Activated CD8-positive, alpha-beta T cell treated with anti-CD3 and anti-CD28 coated beads, Interleukin-2, amount 10 ng/mL, durations not matched to agents 7 days and 5 days (primary cell): ENCODE results near the gene INHBC. TPM values are rescaled to one million over a fixed set of nuclear protein-coding genes. Genes with fewer than 3 reads are reported as not detected.
"Not testable (repeated sequence)": the region's sequence is repeated elsewhere in the genome, so short reads cannot be mapped to it uniquely, and the experiment has no call there.

Experiments
- ATAC-seq: fragments of 150-1000 bp; cut with Tn5 transposase; one replicate; pipeline ENCODE4 v1.10.0; 2021; ENCODE audit warnings: moderate library complexity
- CTCF ChIA-PET: fragments of 350-600 bp; sonication (Branson Sonifier 250); formaldehyde crosslinking; loops from one replicate; lab custom pipeline; 2021; ENCODE audit warnings: antibody characterized with exemption; lab: Charles Lee
- POLR2A ChIA-PET: fragments of 350-600 bp; sonication (Branson Sonifier 250); formaldehyde crosslinking; loops from one replicate; lab custom pipeline; 2021; ENCODE audit warnings: antibody characterized with exemption; lab: Charles Lee
- DNase-seq: peaks from one replicate; pipeline ENCODE4 v3.0.0-alpha.2; 2020
- H3K27ac Mint-ChIP-seq: one replicate; pipeline ENCODE4 v1.8.0; 2021; ENCODE audit warnings: mild to moderate bottlenecking, mixed read lengths
- H3K27me3 Mint-ChIP-seq: one replicate; pipeline ENCODE4 v1.8.0; 2021; ENCODE audit warnings: low read depth, mixed read lengths
- H3K36me3 Mint-ChIP-seq: one replicate; pipeline ENCODE4 v1.8.0; 2021; ENCODE audit warnings: low read depth, mixed read lengths
- H3K4me1 Mint-ChIP-seq: one replicate; pipeline ENCODE4 v1.8.0; 2021; ENCODE audit warnings: low read depth, mixed read lengths
- H3K4me3 Mint-ChIP-seq: one replicate; pipeline ENCODE4 v1.8.0; 2021; ENCODE audit warnings: mild to moderate bottlenecking, mixed read lengths
- H3K9me3 Mint-ChIP-seq: one replicate; pipeline ENCODE4 v1.8.0; 2022; ENCODE audit warnings: mixed read lengths; ENCODE audit not compliant: insufficient read depth
- total RNA-seq, 2 experiments: library from RNA; stranded (reverse); gene quantifications; one replicate each; pipeline ENCODE4 v1.2.3, GENCODE V29; 2021

The INHBC gene
- total RNA-seq, 2 experiments from 2014 or later = not detected

DNA sequence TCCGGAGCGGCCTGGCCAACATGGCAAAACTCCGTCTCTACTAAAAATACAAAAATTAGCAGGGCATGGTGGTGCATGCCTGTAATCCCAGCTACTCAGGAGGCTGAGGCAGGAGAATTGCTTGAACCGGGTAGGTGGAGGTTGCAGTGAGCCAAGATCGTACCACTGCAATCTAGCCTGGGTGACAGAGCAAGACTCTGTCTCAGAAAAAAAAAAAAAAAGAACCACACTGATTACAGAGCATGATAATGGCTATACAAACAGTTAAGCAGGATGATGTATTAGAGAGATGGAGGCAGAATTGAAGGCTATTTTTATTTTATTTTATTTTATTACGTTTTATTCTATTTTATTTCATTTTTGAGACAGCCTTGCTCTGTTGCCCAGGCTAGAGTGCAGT lies 9.8 kb downstream of the INHBC start:
- H3K4me3 Mint-ChIP-seq, DNase-seq, ATAC-seq, H3K9me3 Mint-ChIP-seq, H3K27me3 Mint-ChIP-seq, POLR2A ChIA-PET, H3K36me3 Mint-ChIP-seq, H3K4me1 Mint-ChIP-seq, H3K27ac Mint-ChIP-seq: not testable (repeated sequence)
- CTCF ChIA-PET = interaction anchor here (1.1 to 7.0 kb wide), 4 partner anchors 10 to 18 kb away, joined by 3 to 40 read pairs (median 11); partner anchors contain the start of gene GLI1

DNA sequence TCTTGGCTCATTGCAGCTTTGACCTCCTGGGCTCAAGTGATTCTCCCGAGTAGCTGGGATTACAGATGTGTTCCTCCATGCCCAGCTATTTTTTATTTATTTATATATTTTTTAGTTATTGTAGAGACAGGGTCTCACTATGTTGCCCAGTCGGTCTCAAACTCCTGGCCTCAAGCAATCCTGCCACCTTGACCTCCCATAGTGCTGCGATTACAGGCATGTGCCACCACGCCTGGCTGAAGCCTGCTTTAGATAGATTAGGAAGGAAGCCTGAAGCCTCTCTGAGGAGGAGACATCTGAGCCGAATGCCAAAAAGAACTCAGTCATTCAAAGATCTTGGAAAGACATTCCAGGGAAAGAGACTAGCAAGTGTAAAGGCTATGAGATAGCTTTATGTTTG lies 10.2 kb downstream of the INHBC start:
- ATAC-seq (no peak), DNase-seq (no peak)
- Mint-ChIP-seq H3K9me3 (peaks cover 4% of the 10 kb centered on the region), H3K4me1 (no peaks in the 10 kb centered on the region), H3K27ac (no peak overlapping the region), H3K27me3 (peaks cover 6% of the 10 kb centered on the region), H3K36me3 (peaks cover 3% of the 10 kb centered on the region), H3K4me3 (no peak overlapping the region)
- ChIA-PET POLR2A (no interaction called here), CTCF (interaction anchor here (1.1 to 7.0 kb wide), 4 partner anchors 9 to 18 kb away, joined by 3 to 40 read pairs (median 11); partner anchors contain the start of gene GLI1)

DNA sequence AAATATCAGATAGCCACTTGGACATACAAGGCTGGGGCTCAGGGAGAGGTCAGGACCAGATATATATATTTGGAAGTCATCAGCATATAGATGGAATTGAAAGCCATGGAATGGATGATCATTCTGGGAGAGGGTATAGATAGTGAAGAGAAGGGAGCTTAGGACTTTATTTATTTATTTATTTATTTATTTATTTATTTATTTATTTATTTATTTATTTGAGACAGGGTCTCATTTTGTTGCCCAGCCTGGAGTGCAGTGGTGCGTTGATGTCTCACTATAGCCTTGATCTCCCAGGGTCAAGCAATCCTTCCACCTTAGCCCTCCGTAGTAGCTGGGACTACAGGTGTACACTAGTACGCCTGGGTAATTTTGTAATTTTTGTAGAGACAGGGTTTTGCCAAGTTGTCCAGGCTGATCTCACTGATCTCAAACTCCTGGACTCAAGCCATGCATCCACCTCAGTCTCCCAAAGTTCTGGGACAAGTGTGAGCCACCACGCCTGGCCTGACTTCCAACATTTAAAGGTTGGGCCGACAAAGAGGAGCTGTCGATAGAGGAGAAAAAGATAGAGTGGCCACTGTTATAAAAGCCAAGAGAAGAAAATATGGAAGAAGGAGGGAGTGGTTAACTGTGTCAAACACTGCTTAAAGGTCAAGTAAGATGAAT lies 11.8 kb downstream of the INHBC start:
- ChIA-PET POLR2A (no interaction called here), CTCF (interaction anchor here (1.4 to 7.0 kb wide), 3 partner anchors 9 to 138 kb away, joined by 5 to 40 read pairs (median 17); partner anchors contain the start of gene GLI1)
- H3K27me3 Mint-ChIP-seq = no peaks in the 10 kb centered on the region
- ATAC-seq (no peak), DNase-seq (no peak)
- H3K4me1 Mint-ChIP-seq = no peaks in the 10 kb centered on the region
- H3K4me3 Mint-ChIP-seq = no peak overlapping the region
- H3K27ac Mint-ChIP-seq = no peak overlapping the region
- peaks cover 3% of the 10 kb centered on the region for H3K36me3 Mint-ChIP-seq
- H3K9me3 Mint-ChIP-seq = peaks cover 4% of the 10 kb centered on the region

DNA sequence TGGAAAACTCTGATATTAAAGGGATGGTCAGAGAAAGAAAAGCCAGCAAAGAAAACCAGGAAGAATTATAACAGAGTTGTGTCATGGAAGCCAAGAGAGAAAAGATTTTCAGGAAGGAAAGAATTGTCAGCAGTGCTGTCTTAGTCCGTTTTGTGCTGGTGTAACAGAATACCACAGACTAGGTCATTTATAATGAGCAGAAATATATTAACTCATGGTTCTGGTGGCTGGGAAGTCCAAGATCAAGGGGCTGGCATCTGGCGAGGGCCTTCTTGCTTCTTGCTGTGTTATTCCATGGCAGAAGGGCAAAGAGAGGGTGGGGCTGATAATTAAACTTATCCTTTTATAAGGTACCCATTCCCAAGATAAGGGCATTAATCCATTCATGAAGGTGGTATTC lies 14.1 kb downstream of the INHBC start:
- H3K27ac Mint-ChIP-seq = no peak overlapping the region
- DNase-seq (no peak), ATAC-seq (no peak)
- peaks cover 7% of the 10 kb centered on the region for H3K4me1 Mint-ChIP-seq
- no peaks in the 10 kb centered on the region for H3K27me3 Mint-ChIP-seq
- no peaks in the 10 kb centered on the region for H3K9me3 Mint-ChIP-seq
- POLR2A ChIA-PET = interaction anchor here (0.6 kb wide), 1 partner anchor 18 kb away, joined by 3 read pairs; no protein-coding TSS in a partner anchor
- H3K4me3 Mint-ChIP-seq = no peak overlapping the region
- no peaks in the 10 kb centered on the region for H3K36me3 Mint-ChIP-seq
- CTCF ChIA-PET = interaction anchor here (7.0 kb wide), 1 partner anchor 10 kb away, joined by 40 read pairs; the partner anchor contains the start of gene GLI1

DNA sequence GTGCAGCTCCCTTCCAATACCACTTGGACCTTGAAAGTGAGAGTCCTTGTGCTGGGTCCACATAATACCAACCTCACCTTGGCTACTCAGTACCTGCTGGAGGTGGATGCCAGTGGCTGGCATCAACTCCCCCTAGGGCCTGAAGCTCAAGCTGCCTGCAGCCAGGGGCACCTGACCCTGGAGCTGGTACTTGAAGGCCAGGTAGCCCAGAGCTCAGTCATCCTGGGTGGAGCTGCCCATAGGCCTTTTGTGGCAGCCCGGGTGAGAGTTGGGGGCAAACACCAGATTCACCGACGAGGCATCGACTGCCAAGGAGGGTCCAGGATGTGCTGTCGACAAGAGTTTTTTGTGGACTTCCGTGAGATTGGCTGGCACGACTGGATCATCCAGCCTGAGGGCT lies 14.8 kb downstream of the INHBC start:
- H3K36me3 Mint-ChIP-seq = no peaks in the 10 kb centered on the region
- DNase-seq (no peak), ATAC-seq (no peak)
- H3K27me3 Mint-ChIP-seq = no peaks in the 10 kb centered on the region
- CTCF ChIA-PET = interaction anchor here (7.0 kb wide), 1 partner anchor 9 kb away, joined by 40 read pairs; the partner anchor contains the start of gene GLI1
- POLR2A ChIA-PET = interaction anchor here (0.6 kb wide), 1 partner anchor 19 kb away, joined by 3 read pairs; no protein-coding TSS in a partner anchor
- peaks cover 7% of the 10 kb centered on the region for H3K4me1 Mint-ChIP-seq
- no peak overlapping the region for H3K4me3 Mint-ChIP-seq
- no peaks in the 10 kb centered on the region for H3K9me3 Mint-ChIP-seq
- H3K27ac Mint-ChIP-seq = no peak overlapping the region

DNA sequence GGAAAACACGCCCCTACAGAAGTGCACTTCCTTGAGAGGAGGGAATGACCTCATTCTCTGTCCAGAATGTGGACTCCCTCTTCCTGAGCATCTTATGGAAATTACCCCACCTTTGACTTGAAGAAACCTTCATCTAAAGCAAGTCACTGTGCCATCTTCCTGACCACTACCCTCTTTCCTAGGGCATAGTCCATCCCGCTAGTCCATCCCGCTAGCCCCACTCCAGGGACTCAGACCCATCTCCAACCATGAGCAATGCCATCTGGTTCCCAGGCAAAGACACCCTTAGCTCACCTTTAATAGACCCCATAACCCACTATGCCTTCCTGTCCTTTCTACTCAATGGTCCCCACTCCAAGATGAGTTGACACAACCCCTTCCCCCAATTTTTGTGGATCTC lies 15.5 kb downstream of the INHBC start:
- H3K4me3 Mint-ChIP-seq = no peak overlapping the region

DNA sequence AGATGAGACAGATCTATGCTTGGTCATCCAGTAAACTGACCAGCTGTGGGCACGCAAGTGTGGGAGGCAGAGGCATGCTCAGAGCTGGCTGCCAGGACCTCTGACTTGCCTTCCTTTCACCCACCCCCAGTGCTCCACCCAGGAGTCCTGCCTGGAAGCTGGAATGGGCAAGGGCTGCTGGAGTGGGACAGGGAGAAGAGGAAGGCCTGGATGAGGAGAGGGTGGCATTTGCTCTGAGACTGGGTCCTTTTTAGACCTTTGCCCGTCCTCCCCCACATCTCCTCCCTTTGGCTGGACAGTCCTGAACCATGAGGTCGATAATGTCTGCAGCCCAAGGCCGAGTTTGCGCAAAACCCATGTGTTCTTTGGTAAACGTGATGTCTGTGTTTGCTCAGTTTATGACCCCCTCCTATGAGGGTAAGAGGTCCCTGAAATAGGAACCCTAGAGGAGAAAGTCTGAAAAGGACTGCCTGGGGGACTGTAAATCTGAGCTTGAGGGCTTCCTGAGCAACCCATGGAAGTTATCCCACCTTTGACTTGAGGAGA lies 16.7 kb downstream of the INHBC start:
- no peak for DNase-seq
- no peak for ATAC-seq
- no peak overlapping the region for H3K27ac Mint-ChIP-seq
- no peak overlapping the region for H3K4me3 Mint-ChIP-seq
- no peaks in the 10 kb centered on the region for H3K9me3 Mint-ChIP-seq
- CTCF ChIA-PET = interaction anchor here (1.0 to 7.1 kb wide), 9 partner anchors 19 to 268 kb away, joined by 3 to 145 read pairs (median 16); no protein-coding TSS in a partner anchor
- POLR2A ChIA-PET = no interaction called here
- no peaks in the 10 kb centered on the region for H3K27me3 Mint-ChIP-seq
- H3K36me3 Mint-ChIP-seq = no peaks in the 10 kb centered on the region
- peaks cover 25% of the 10 kb centered on the region for H3K4me1 Mint-ChIP-seq

More for the DNA sequence above, 15.5 kb downstream of the INHBC start:
- ChIA-PET CTCF (interaction anchor here (1.0 to 7.1 kb wide), 3 partner anchors 8 to 188 kb away, joined by 3 to 145 read pairs (median 40); partner anchors contain the start of gene GLI1), POLR2A (interaction anchor here (1.3 kb wide), 1 partner anchor 9 kb away, joined by 5 read pairs; no protein-coding TSS in a partner anchor)
- H3K4me1 Mint-ChIP-seq = peaks cover 13% of the 10 kb centered on the region
- ATAC-seq (no peak), DNase-seq (no peak)
- no peak overlapping the region for H3K27ac Mint-ChIP-seq
- no peaks in the 10 kb centered on the region for H3K36me3 Mint-ChIP-seq
- no peaks in the 10 kb centered on the region for H3K9me3 Mint-ChIP-seq
- H3K27me3 Mint-ChIP-seq = no peaks in the 10 kb centered on the region

DNA sequence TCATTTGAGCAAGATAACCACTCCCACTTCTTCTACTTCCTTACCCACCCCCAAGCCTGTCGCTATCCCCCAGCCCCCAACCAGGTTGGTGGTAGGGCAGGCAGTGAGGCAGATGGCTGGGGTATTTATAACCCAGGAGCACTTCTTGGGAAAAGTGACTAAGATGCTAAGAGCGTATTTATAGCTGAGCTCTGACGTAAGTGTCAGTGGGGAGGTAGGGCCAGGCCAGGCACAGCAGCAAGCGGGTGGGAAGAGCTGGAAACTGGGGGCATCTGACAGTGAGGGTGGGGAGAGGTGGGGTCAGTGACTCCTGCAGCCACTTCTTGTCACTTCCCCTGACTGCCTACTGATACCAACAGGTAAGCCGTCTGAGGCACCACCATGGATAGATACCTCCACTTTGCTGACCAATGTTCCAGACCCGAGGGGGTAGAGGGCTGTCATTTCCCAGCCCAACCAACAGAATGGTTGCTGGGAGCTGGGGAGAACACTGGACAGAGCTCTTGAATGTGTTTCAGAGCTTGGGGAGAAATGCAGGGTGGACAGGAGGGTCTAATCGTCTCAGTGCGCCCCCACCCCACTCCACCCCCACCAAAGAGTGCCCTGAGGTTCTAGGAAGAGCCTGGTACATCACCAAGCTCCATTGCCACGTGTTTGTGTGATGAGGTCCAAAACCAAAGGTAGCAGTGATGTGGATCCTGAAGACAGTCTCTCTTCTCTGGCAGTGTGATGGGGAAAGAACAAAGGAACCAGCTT lies 17.8 kb downstream of the INHBC start:
- Mint-ChIP-seq H3K4me3 (no peak overlapping the region), H3K27ac (no peak overlapping the region), H3K4me1 (peaks cover 28% of the 10 kb centered on the region), H3K36me3 (no peaks in the 10 kb centered on the region), H3K9me3 (no peaks in the 10 kb centered on the region), H3K27me3 (no peaks in the 10 kb centered on the region)
- POLR2A ChIA-PET = interaction anchor here (1.0 kb wide), 1 partner anchor 10 kb away, joined by 4 read pairs; no protein-coding TSS in a partner anchor
- CTCF ChIA-PET = interaction anchor here (0.7 to 7.1 kb wide), 39 partner anchors 10 to 269 kb away, joined by 3 to 145 read pairs (median 5); partner anchors contain the start of gene INHBC
- DNase-seq = no peak
- no peak for ATAC-seq

DNA sequence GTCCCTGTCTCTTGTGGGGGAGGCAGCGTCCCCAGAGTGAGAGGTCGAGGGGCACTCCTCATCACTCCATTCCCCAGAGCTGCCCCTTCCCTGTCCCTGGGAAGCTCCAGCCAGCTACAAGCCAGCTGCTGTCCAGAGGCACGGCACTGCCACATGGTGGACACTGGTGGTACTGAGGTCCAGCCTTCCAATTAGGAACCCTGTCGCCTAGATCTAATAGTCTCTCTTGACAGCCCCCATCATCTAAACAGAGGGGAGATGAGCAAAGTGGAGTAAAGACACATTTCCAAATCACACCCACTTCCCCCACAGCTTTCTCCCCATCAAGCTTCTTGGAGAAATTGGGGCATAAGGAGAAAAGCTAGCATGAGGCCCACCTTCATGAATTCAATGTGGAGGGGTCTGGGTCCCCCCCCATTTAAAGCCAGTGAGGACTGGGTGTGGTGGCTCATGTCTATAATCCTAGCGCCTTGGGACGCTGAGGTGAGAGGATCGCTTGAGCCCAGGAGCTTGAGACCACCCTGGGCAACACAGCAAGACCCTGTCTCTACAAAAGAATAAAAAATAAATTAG lies 18.4 kb downstream of the INHBC start:
- Mint-ChIP-seq H3K36me3 (no peaks in the 10 kb centered on the region), H3K27me3 (no peaks in the 10 kb centered on the region), H3K4me1 (peaks cover 30% of the 10 kb centered on the region), H3K9me3 (no peaks in the 10 kb centered on the region), H3K4me3 (no peak overlapping the region), H3K27ac (no peak overlapping the region)
- POLR2A ChIA-PET = interaction anchor here (1.0 kb wide), 1 partner anchor 10 kb away, joined by 4 read pairs; no protein-coding TSS in a partner anchor
- CTCF ChIA-PET = interaction anchor here (0.7 to 7.1 kb wide), 38 partner anchors 8 to 240 kb away, joined by 3 to 145 read pairs (median 5); partner anchors contain the start of genes INHBC and SHMT2
- ATAC-seq = peak; percentile 54
- DNase-seq = peak; percentile 70

DNA sequence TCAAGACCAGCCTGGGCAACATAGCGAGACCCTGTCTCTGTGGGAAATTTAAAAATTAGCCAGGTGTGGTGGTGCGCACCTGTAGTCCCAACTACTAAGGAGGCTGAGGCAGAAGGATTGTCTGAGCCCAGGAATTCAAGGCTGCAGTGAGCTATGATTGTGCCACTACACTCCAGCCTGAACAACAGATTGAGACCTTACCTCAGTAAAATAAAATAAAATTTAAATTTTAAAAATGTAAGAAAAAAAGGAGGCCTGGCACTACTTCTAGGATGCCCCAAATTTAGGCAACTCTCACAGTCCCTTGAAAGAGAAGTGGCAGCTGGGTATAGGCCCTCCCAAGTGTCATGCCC lies 19.6 kb downstream of the INHBC start:
- H3K27ac Mint-ChIP-seq = no peak overlapping the region
- ATAC-seq (no peak), DNase-seq (no peak)
- no peaks in the 10 kb centered on the region for H3K9me3 Mint-ChIP-seq
- peaks cover 39% of the 10 kb centered on the region for H3K4me1 Mint-ChIP-seq
- H3K4me3 Mint-ChIP-seq = no peak overlapping the region
- H3K36me3 Mint-ChIP-seq = no peaks in the 10 kb centered on the region
- H3K27me3 Mint-ChIP-seq = no peaks in the 10 kb centered on the region
- ChIA-PET POLR2A (interaction anchor here (0.7 to 1.0 kb wide), 2 partner anchors 24 to 28 kb away, joined by 3 to 4 read pairs; no protein-coding TSS in a partner anchor), CTCF (interaction anchor here (0.8 to 7.1 kb wide), 11 partner anchors 9 to 225 kb away, joined by 3 to 145 read pairs (median 8); partner anchors contain the start of gene SHMT2)
